Fibroblast of villous mesenchyme (primary cell): ENCODE measurements around the gene PI4K2A. TPM values are rescaled to one million over a fixed set of nuclear protein-coding genes. Genes with fewer than 3 reads are reported as not detected.
"Not testable (repeated sequence)": the region's sequence is repeated elsewhere in the genome, so short reads cannot be mapped to it uniquely, and the experiment has no call there.

ENCODE experiments used
- DNase-seq: peaks from one replicate; pipeline ENCODE4 v3.0.0-alpha.2; 2010; ENCODE audit warnings: low read depth
- H3K4me3 ChIP-seq: 2 replicates; pipeline ENCODE4 v1.5.1; 2011; ENCODE audit warnings: low read depth, mild to moderate bottlenecking, low read length
- CTCF ChIP-seq: IDR thresholded peaks from 2 replicates; pipeline ENCODE4 v1.5.1; 2012; ENCODE audit warnings: low read depth, mild to moderate bottlenecking, low read length; ENCODE audit not compliant: insufficient read depth
- total RNA-seq: library from RNA; depleted of rRNA; stranded (reverse); fragments of >200 nt; gene quantifications from 2 replicates; pipeline ENCODE4 v1.2.3, GENCODE V29; 2012

Gene PI4K2A
- total RNA-seq, 1 donor = 25.0 TPM

GRCh38 chr10:97689559-97690020, 49.1 kb downstream of the PI4K2A start:
- H3K4me3 ChIP-seq = no peak overlapping the region
- peak; percentile 95 for DNase-seq
- TF ChIP-seq CTCF = no peak

GRCh38 chr10:97690133-97690532, 49.7 kb downstream of the PI4K2A start:
- no peak overlapping the region for H3K4me3 ChIP-seq
- TF ChIP-seq CTCF = no peak
- no peak for DNase-seq

GRCh38 chr10:97698072-97698655, 57.7 kb downstream of the PI4K2A start:
- H3K4me3 ChIP-seq, DNase-seq: not testable (repeated sequence)

- TF ChIP-seq CTCF = peak; percentile 98
- DNase-seq = peak; percentile 80
- no peak overlapping the region for H3K4me3 ChIP-seq
These were observed 61.1 kb downstream of the PI4K2A start for GRCh38 chr10:97701438-97702069.

GRCh38 chr10:97703398-97704067, 63.1 kb downstream of the PI4K2A start:
- DNase-seq = no peak
- no peak overlapping the region for H3K4me3 ChIP-seq
- no peak for TF ChIP-seq CTCF

GRCh38 chr10:97704341-97704740, 63.9 kb downstream of the PI4K2A start:
- no peak for DNase-seq

More at GRCh38 chr10:97704341-97704740, 63.9 kb downstream of the PI4K2A start:
- no peak for TF ChIP-seq CTCF
- no peak overlapping the region for H3K4me3 ChIP-seq
